Smooth muscle cell (in vitro differentiated cells): Measurements from ENCODE around the gene DAP3. TPM values are rescaled to one million over a fixed set of nuclear protein-coding genes. Genes with fewer than 3 reads are reported as not detected.

Experiments used
- DNase-seq: peaks from one replicate; lab custom pipeline; 2025; ENCODE audit not compliant: unreplicated experiment; lab: John Stamatoyannopoulos, UW
- H2AFZ ChIP-seq: fragments of 200-600 bp; sonication (generic); 2 replicates; pipeline ENCODE4 v1.6.0; 2016; ENCODE audit warnings: antibody characterized with exemption, low read depth, mild to moderate bottlenecking
- H3F3A ChIP-seq: fragments of 200-600 bp; sonication (generic); 2 replicates; pipeline ENCODE4 v1.6.0; 2017; ENCODE audit warnings: antibody characterized with exemption, low read depth
- H3K27ac ChIP-seq: fragments of 200-600 bp; sonication (generic); 2 replicates; pipeline ENCODE4 v1.5.1; 2016; ENCODE audit warnings: low read depth, mild to moderate bottlenecking
- H3K27me3 ChIP-seq: fragments of 200-600 bp; sonication (generic); 2 replicates; pipeline ENCODE4 v1.6.1; 2016; ENCODE audit warnings: low read depth, mild to moderate bottlenecking
- H3K36me3 ChIP-seq: fragments of 200-600 bp; sonication (generic); 2 replicates; pipeline ENCODE4 v1.5.1; 2016; ENCODE audit warnings: low read depth
- H3K4me1 ChIP-seq: fragments of 200-600 bp; sonication (generic); 2 replicates; pipeline ENCODE4 v1.5.1; 2016; ENCODE audit warnings: low read depth
- H3K4me2 ChIP-seq: fragments of 200-600 bp; sonication (generic); 2 replicates; pipeline ENCODE4 v1.6.0; 2016; ENCODE audit warnings: mild to moderate bottlenecking
- H3K4me3 ChIP-seq: fragments of 200-600 bp; sonication (generic); 2 replicates; pipeline ENCODE4 v1.5.1; 2016; ENCODE audit warnings: mild to moderate bottlenecking
- H3K79me2 ChIP-seq: fragments of 200-600 bp; sonication (generic); 2 replicates; pipeline ENCODE4 v1.6.0; 2016; ENCODE audit warnings: low read depth, mild to moderate bottlenecking
- H3K9ac ChIP-seq: fragments of 200-600 bp; sonication (generic); 2 replicates; pipeline ENCODE4 v1.6.0; 2016; ENCODE audit warnings: low read depth
- H3K9me3 ChIP-seq: fragments of 200-600 bp; sonication (generic); replicated peaks from 2 replicates; pipeline ENCODE4 v1.5.1; 2016; ENCODE audit warnings: low read depth
- H4K20me1 ChIP-seq: fragments of 200-600 bp; sonication (generic); 2 replicates; pipeline ENCODE4 v1.6.0; 2016; ENCODE audit warnings: low read depth
- WGBS: methylation state at CpG from one replicate; pipeline ENCODE4 v1.1.7; 2016; ENCODE audit warnings: low lambda C conversion rate; 5-methylcytosine and 5-hydroxymethylcytosine counted together
- polyA plus RNA-seq: library from polyadenylated mRNA; unstranded; fragments of >200 nt; fragmentation: Nextera tagmentation; extraction: Ambion mirVana; gene quantifications from 2 replicates; pipeline ENCODE4 v1.2.1, GENCODE V29; 2016
- total RNA-seq: library from RNA; depleted of rRNA; stranded (reverse); fragments of >200 nt; gene quantifications from 2 replicates; pipeline ENCODE4 v1.2.3, GENCODE V29; 2014
- TF ChIP-seq, protein P1 (sequence below): fragments of 200-600 bp; sonication (generic); IDR thresholded peaks from 2 replicates; pipeline ENCODE4 v1.5.1; 2017; ENCODE audit warnings: borderline replicate concordance, mild to moderate bottlenecking, antibody characterized with exemption; ENCODE audit not compliant: insufficient read depth, poor library complexity, severe bottlenecking

Gene DAP3
- total and polyA plus RNA-seq, 2 experiments from 2014 or later, result 61.2 to 86.3 TPM

DNA sequence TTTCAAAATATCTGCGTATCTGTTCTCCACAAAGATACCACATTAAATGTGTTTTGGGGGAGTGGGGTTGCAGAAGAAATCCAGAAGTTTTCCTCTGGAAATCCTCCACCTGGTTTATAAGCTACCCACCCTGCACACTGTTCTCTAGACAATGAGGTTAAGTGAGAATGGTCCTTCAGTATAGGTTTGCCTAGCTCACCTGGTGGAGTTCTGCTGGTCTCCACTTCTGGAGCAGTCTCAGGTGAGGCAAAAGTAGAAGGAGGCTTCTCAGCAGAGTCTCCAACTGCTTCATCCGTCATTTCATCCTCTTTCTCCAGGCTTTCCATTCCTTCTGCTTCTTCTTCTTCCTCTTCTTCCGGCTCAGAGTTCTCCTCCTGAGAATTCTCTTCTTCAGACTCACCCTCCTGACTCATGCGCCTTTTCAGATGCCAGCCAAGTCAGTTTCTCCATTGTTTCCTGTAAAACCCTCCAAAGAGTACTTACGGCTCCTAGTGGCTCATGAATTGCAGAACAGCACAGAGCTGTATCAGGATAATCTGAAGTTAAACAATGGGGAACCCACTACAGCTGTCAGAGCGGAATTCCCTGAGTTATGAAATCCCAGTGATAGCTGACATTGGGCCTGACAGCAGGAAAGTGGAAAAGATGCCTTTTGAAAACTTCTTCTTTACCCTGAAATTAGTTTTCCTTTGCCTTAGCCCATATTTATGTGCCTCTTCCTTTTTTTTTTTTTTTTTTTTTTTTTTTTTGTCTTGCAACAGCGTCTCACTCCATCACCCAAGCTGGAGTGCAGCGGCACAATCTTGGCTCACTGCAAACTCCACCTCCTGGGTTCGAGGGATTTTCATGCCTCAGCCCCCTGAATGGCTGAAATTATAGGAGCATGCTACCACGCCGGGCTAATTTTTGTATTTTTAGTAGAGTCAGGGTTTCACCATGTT, 40.4 kb upstream of the DAP3 start:
- Histone ChIP-seq H3K36me3 (no peaks in the 10 kb centered on the region), H4K20me1 (no peaks in the 10 kb centered on the region), H3K4me1 (peaks cover 4% of the 10 kb centered on the region), H2AFZ (peak overlapping the region; percentile 63), H3K27ac (peak overlapping the region; percentile 82), H3K79me2 (no peaks in the 10 kb centered on the region), H3K9ac (peak overlapping the region; percentile 43), H3K4me2 (peak overlapping the region; percentile 38), H3K4me3 (peak overlapping the region; percentile 32), H3F3A (no peaks in the 10 kb centered on the region), H3K9me3 (no peaks in the 10 kb centered on the region), H3K27me3 (no peaks in the 10 kb centered on the region)
- DNase-seq, result no peak
- TF ChIP-seq, protein P1, sequence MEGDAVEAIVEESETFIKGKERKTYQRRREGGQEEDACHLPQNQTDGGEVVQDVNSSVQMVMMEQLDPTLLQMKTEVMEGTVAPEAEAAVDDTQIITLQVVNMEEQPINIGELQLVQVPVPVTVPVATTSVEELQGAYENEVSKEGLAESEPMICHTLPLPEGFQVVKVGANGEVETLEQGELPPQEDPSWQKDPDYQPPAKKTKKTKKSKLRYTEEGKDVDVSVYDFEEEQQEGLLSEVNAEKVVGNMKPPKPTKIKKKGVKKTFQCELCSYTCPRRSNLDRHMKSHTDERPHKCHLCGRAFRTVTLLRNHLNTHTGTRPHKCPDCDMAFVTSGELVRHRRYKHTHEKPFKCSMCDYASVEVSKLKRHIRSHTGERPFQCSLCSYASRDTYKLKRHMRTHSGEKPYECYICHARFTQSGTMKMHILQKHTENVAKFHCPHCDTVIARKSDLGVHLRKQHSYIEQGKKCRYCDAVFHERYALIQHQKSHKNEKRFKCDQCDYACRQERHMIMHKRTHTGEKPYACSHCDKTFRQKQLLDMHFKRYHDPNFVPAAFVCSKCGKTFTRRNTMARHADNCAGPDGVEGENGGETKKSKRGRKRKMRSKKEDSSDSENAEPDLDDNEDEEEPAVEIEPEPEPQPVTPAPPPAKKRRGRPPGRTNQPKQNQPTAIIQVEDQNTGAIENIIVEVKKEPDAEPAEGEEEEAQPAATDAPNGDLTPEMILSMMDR, result peak; percentile 42
- WGBS, result 59% methylated on average over 11 of the region's 11 CpGs

DNA sequence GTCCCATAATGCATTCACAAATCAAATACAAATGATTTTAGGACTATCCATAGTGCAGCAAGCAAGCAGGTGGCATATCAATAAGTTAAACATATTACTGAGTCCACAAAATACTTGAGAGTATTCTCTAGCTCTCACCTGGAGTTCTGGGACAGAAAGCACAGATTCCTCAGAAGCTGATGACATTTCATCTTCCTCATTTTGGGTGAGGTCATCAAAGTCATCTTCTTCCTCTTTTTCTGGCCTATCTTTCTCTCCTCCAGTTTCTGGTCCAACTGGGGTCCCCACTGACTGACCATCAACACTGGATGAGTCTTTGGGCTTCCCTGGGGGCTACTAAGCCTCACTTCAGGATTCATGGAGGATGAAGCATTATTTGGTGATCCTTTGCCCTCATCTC, 39.2 kb upstream of the DAP3 start:
- H3K27me3 ChIP-seq, result no peaks in the 10 kb centered on the region
- peaks cover 4% of the 10 kb centered on the region for H3K4me1 ChIP-seq
- no peak overlapping the region for H3K4me3 ChIP-seq
- no peak overlapping the region for H3K4me2 ChIP-seq
- no peak overlapping the region for H3K27ac ChIP-seq
- H3F3A ChIP-seq, result no peaks in the 10 kb centered on the region
- H3K36me3 ChIP-seq, result no peaks in the 10 kb centered on the region
- H3K79me2 ChIP-seq, result no peaks in the 10 kb centered on the region
- no peaks in the 10 kb centered on the region for H3K9me3 ChIP-seq
- no peak overlapping the region for H2AFZ ChIP-seq
- no peak overlapping the region for H3K9ac ChIP-seq
- DNase-seq, result no peak
- TF ChIP-seq, protein P1, result no peak
- H4K20me1 ChIP-seq, result no peaks in the 10 kb centered on the region

DNA sequence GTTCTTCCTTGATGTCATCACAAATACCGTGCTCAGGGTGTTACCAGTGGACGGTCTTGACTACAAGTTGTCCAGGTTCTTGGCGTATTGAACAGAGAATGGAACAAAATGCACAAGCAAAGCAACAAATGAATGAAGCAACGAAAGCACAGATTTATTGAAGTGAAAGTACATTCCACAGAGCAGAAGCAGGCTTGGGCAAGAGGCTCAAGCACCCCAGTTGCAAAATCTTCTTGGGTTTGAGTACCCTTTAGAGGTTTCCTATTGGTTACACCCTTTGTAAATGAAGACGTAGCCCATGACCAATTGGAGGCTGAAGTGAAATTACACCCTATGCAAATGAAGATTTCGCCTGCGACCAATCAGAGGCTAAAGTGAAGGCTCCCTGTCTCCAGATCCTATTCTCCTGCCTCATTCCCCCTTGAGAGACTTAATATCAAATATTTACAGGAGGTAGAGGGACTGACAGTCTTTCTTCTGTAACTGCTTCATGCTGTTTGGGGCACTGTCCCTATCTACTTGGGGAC, 38.6 kb upstream of the DAP3 start:
- H3K4me2 ChIP-seq, result no peak overlapping the region
- H3K4me3 ChIP-seq, result no peak overlapping the region
- TF ChIP-seq, protein P1, result no peak
- peaks cover 4% of the 10 kb centered on the region for H3K4me1 ChIP-seq
- H2AFZ ChIP-seq, result no peak overlapping the region
- no peaks in the 10 kb centered on the region for H4K20me1 ChIP-seq
- no peak for DNase-seq
- no peaks in the 10 kb centered on the region for H3K27me3 ChIP-seq
- H3K9me3 ChIP-seq, result no peaks in the 10 kb centered on the region
- H3K79me2 ChIP-seq, result no peaks in the 10 kb centered on the region
- 95% methylated on average over 7 of the region's 7 CpGs for WGBS
- H3K36me3 ChIP-seq, result no peaks in the 10 kb centered on the region
- H3F3A ChIP-seq, result no peaks in the 10 kb centered on the region
- no peak overlapping the region for H3K9ac ChIP-seq
- H3K27ac ChIP-seq, result peak overlapping the region; percentile 85
